Heart right ventricle (tissue), 16 donors: Measurements from ENCODE around the gene AP1AR. TPM values are rescaled to one million over a fixed set of nuclear protein-coding genes. Genes with fewer than 3 reads are reported as not detected.
"Not testable (repeated sequence)": the region's sequence is repeated elsewhere in the genome, so short reads cannot be mapped to it uniquely, and the experiment has no call there.

ENCODE experiments used
- ATAC-seq, 8 donors: fragments of 200-7000 bp; cut with Tn5 transposase; one replicate each; pipeline ENCODE4 v1.9.1; 2020; ENCODE audit warnings: mild to moderate bottlenecking in 8 of 8, moderate library complexity in 8 of 8, moderate number of reproducible peaks in 1 of 8
- DNase-seq, 2 donors: peaks; one replicate each; pipeline ENCODE4 v3.0.0-alpha.2; 2020
- H3K27ac ChIP-seq, 10 donors: fragments of 200-600 bp; sonication (generic) in 2 of 10; one replicate each; pipeline versions ENCODE4 v1.5.0 to v1.8.0; 2020 to 2022; ENCODE audit warnings: mild to moderate bottlenecking in 3 of 10
- H3K27me3 ChIP-seq, 7 donors: fragments of 200-600 bp; one replicate each; pipeline ENCODE4 v1.8.0; 2021 to 2022; ENCODE audit warnings: mild to moderate bottlenecking in 2 of 7
- H3K36me3 ChIP-seq, 9 donors: fragments of 200-600 bp; sonication (generic) in 1 of 9; one replicate each; pipeline versions ENCODE4 v1.5.0 to v1.8.0; 2020 to 2022; ENCODE audit warnings: mild to moderate bottlenecking in 2 of 9
- H3K4me1 ChIP-seq, 9 donors: fragments of 200-600 bp; sonication (generic) in 1 of 9; one replicate each; pipeline versions ENCODE4 v1.5.0 to v1.8.0; 2020 to 2022; ENCODE audit warnings: mild to moderate bottlenecking in 4 of 9
- H3K4me3 ChIP-seq, 10 donors: fragments of 200-600 bp; sonication (generic) in 2 of 10; one replicate each; pipeline versions ENCODE4 v1.5.0 to v1.8.0; 2020 to 2022; ENCODE audit warnings: mild to moderate bottlenecking in 7 of 10, moderate library complexity in 2 of 10
- H3K9me3 ChIP-seq, 11 donors: fragments of 200-600 bp in 10 of 11; sonication (generic) in 2 of 11; one replicate each; pipeline versions ENCODE4 v1.5.0 to v1.8.0; 2013 to 2022; ENCODE audit warnings: mild to moderate bottlenecking in 2 of 11, control low read depth in 1 of 11, moderate library complexity in 1 of 11
- WGBS, 2 donors: extraction: QIAGEN DNeasy Blood & Tissue Kit; methylation state at CpG; one replicate each; pipeline ENCODE4 v1.1.7; 2013; ENCODE audit warnings: inconsistent platforms in 1 of 2; 5-methylcytosine and 5-hydroxymethylcytosine counted together
- intact Hi-C, 10 donors: fragments of 100-400 bp; cut with DNase I; formaldehyde crosslinking; loops; one replicate each; pipeline versions ENCODE4 v1.11.1 to v1.14.2; 2022
- polyA plus RNA-seq, 2 donors: library from polyadenylated mRNA; stranded (reverse); fragments of 200-250 nt; gene quantifications; one replicate each; pipeline ENCODE4 v1.2.3, GENCODE V29; 2013
- total RNA-seq, 10 donors: library from RNA; stranded (reverse); fragmentation: NEBNext Ultra II Directional in 3 of 10; extraction: Animal tissue kit (Norgen Biotek cat#: 25700) in 3 of 10; gene quantifications; one replicate each; pipeline versions ENCODE4 v1.2.1 to v1.2.4, GENCODE V29; 2021 to 2023
- TF ChIP-seq, protein P1 (sequence below), 9 donors: fragments of 200-600 bp; sonication (generic) in 2 of 9; IDR thresholded peaks; one replicate each; pipeline versions ENCODE4 v1.5.0 to v1.8.0; 2021 to 2022; ENCODE audit warnings: antibody characterized with exemption in 9 of 9, mild to moderate bottlenecking in 5 of 9, moderate library complexity in 1 of 9
- donor health status: Arrhythmogenic right ventricular cardiomyopathy.
- donor health status: ischemic (EF 13 %, LVEDD 7.1; RV severe dilation, severe dysfunction).
- donor health status: healthy with polysubstance abuse.
- donor health status: DM: no; HTN: yes; CAD: no.
- donor health status: DM: no; HTN: no; CAD: no.
- donor health status: ischemic (EF 25% LVEDD 6.9; RV normal size, moderate dysfunction).
- donor health status: ischemic (EF 25% LVEDD 5.7; RV mildly dilated, moderate dysfunction).
- donor health status: healthy.
- donor health status: DM: yes; HTN: yes; CAD: no.
- donor health status: Ischemic cardiomyopathy.
- donor health status: ischemic (EF 35%, LVEDD 5.7; RV mildly dilated, moderate dysfunction).
- donor health status: nonischemic (EF 11% LVEDD 7.7; RV severe dilation, severe dysfunction).
- donor health status: DM: yes; HTN: yes; CAD: no.
- donor health status: PGD.
- donor health status: ischemic (EF 29% LVEDD 5.4; RV normal size, mild dysfunction).
- donor health status: nonischemic (EF 23%, LVEDD 6.1; RV moderate dilation, normal function).

The AP1AR gene
- total and polyA plus RNA-seq, 12 donors, result 5.5 to 13.4 (median 10.6) TPM

DNA sequence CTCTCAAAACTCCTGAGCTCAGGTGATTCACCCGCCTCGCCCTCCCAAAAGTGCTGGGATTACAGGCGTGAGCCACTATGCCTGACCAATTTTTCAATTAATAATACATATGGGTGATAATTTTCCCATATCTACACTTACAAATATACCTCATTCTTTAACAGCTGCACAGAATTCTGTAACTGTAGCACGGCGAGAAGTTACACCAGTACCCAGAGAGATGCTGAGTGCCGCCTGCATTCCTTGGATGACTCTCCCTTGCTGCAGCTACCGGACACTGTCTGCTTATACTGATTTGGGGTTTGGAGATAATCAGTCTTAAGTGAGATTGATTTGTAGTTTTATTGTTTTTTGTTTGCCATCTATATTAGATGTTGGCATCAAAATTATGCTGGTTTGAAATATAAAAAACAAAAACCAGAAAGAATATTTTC, 48.3 kb downstream of the AP1AR start:
- 70 to 78% methylated on average over 7 of the region's 7 CpGs for WGBS, 2 donors
- H3K4me3 ChIP-seq, result peak overlapping the region in 6 of 10 donors; percentile 5 to 37 (median 22)
- H3K4me1 ChIP-seq, result peaks cover 0 to 52% (median 12%) of the 10 kb centered on the region in 9 donors

DNA sequence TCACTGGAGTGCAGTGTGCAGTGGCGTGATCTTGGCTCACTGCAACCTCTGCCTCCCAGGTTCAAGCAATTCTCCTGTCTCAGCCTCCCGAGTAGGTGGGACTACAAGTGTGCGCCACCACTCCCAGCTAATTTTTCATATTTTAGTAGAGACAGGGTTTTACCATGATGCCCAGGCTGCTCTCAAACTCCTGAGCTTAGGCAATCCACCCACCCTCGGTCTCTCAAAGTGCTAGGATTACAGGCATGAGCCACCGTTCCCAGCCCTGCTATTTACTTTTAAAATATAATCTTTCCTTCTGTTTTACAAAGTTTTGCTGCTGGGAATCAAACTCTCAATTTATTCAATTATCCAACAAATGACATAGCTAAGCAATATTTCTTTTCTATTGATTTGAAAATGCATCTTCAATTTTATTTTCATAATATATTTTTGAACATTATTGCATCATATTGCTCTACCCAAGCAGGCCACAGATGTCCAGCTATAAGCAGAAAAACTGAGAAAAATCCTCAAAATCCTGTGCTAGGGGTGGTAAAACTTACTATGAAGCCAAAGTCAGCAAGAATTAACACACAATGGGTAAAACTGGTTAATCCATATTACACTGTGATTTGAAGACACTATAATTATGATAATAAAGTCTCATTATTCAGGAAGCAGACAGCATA, 48.9 kb downstream of the AP1AR start:
- 71 to 79% methylated on average over 5 of the region's 5 CpGs for WGBS, 2 donors
- H3K9me3 ChIP-seq, result no peaks in the 10 kb centered on the region
- TF ChIP-seq, protein P1, sequence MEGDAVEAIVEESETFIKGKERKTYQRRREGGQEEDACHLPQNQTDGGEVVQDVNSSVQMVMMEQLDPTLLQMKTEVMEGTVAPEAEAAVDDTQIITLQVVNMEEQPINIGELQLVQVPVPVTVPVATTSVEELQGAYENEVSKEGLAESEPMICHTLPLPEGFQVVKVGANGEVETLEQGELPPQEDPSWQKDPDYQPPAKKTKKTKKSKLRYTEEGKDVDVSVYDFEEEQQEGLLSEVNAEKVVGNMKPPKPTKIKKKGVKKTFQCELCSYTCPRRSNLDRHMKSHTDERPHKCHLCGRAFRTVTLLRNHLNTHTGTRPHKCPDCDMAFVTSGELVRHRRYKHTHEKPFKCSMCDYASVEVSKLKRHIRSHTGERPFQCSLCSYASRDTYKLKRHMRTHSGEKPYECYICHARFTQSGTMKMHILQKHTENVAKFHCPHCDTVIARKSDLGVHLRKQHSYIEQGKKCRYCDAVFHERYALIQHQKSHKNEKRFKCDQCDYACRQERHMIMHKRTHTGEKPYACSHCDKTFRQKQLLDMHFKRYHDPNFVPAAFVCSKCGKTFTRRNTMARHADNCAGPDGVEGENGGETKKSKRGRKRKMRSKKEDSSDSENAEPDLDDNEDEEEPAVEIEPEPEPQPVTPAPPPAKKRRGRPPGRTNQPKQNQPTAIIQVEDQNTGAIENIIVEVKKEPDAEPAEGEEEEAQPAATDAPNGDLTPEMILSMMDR (IDR thresholded peaks at IDR 0.05), result no peak
- DNase-seq, result no peak
- H3K27me3 ChIP-seq, result no peaks in the 10 kb centered on the region
- H3K27ac ChIP-seq, result peak overlapping the region in 1 of 10 donors; percentile 32
- H3K4me1 ChIP-seq, result peaks cover 0 to 52% (median 12%) of the 10 kb centered on the region in 9 donors
- ATAC-seq, result no peak
- peaks cover 0 to 25% (median 0%) of the 10 kb centered on the region in 9 donors for H3K36me3 ChIP-seq
- intact Hi-C loops, result no loop called here
- H3K4me3 ChIP-seq, result no peak overlapping the region

More for the DNA sequence above, 48.3 kb downstream of the AP1AR start:
- peak in 2 of 8 donors; percentile 39 to 53 for ATAC-seq
- intact Hi-C loops, result no loop called here
- TF ChIP-seq, protein P1 (IDR thresholded peaks at IDR 0.05), result no peak
- Histone ChIP-seq H3K27ac (peak overlapping the region in 6 of 10 donors; percentile 0 to 54 (median 22)), H3K27me3 (no peaks in the 10 kb centered on the region), H3K9me3 (no peaks in the 10 kb centered on the region), H3K36me3 (peaks cover 0 to 25% (median 0%) of the 10 kb centered on the region in 9 donors)
- no peak for DNase-seq

DNA sequence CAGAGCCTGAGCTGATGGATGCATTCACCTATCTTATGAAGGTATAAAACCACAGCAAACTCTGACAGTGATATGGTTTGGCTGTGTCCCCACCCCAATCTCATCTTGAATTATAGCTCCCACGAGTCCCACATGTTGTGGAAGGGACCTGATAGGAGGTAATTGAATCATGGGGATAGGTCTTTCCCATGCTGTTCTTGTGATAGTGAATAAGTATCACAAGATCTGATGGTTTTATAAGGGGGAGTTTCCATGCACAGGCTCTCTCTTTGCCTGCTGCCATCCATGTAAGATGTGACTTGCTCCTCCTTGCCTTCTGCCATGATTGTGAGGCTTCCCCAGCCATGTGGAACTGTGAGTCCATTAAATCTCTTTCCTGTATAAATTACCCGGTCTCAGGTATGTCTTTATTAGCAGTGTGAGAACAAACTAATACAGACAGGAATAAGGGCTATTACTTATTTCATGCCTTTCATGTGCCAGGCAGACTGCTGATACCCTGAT, 50.4 kb downstream of the AP1AR start:
- ATAC-seq, H3K4me3 ChIP-seq, H3K27me3 ChIP-seq, DNase-seq, intact Hi-C loops, H3K9me3 ChIP-seq, H3K27ac ChIP-seq: not testable (repeated sequence)
- 84 to 92% methylated on average over 2 of the region's 2 CpGs for WGBS, 2 donors
- Histone ChIP-seq H3K36me3 (peaks cover 0 to 13% (median 0%) of the 10 kb centered on the region in 9 donors), H3K4me1 (peaks cover 0 to 63% (median 17%) of the 10 kb centered on the region in 9 donors)

DNA sequence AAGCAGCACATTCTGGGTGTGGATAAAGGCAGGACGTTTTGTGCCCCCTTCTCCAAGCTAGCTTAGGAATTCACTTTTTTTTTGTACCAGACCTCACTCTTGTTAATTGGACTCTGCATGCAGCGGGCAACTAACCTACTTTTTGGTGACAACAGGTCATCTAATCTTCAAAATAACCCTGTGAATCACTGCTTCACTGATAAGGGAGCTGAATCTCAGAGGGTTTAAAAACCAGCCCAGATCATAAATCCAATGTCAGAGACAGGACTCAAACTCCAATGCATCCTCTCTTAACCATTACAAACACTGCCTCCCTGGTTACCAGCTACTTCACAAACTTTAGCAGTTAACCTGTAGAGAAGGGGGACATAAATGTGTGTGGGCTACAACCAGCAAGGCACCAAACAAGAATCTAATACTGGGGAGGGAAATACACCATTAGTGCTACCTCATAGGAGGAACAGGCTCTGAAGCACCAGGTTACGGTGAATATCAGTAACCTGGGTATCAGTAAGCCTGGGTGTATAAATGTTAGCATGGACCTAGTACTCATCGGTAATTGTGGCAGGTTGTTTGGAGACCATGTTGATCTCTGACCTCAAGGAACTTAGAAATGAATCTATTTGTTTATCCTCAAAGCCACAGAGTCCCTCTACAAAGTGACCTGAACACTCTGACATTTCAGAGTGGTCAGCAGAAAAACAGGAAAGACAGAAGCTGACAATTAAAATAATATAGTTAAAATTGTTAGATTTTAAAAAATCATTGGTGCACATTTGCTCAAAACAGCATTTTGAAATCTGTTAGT, 51.5 kb downstream of the AP1AR start:
- intact Hi-C loops, result no loop called here
- 76 to 84% methylated on average over 4 of the region's 4 CpGs for WGBS, 2 donors
- Histone ChIP-seq H3K27me3 (no peaks in the 10 kb centered on the region), H3K36me3 (peaks cover 0 to 2% (median 0%) of the 10 kb centered on the region in 9 donors), H3K4me3 (peak overlapping the region in 1 of 10 donors; percentile 92), H3K4me1 (peaks cover 0 to 72% (median 17%) of the 10 kb centered on the region in 9 donors), H3K9me3 (no peaks in the 10 kb centered on the region), H3K27ac (no peak overlapping the region)
- TF ChIP-seq, protein P1 (IDR thresholded peaks at IDR 0.05), result no peak
- ATAC-seq (no peak), DNase-seq (no peak)
